Panc1 (cell line): ENCODE results near the gene SCN10A. TPM values are rescaled to one million over a fixed set of nuclear protein-coding genes. Genes with fewer than 3 reads are reported as not detected.

Experiments
- ATAC-seq: fragments of 200-7000 bp; cut with Tn5 transposase; 2 replicates; pipeline ENCODE4 v1.9.1; 2020; ENCODE audit warnings: mild to moderate bottlenecking, moderate library complexity
- BruUV-seq: library from RNA; stranded (reverse); fragments of 400-500 nt; replicated peaks from 2 replicates; lab custom pipeline; 2021; lab: Mats Ljungman, UMichigan
- CTCF ChIA-PET: fragments of 300-600 bp; sonication (Branson Sonifier 250); formaldehyde crosslinking; loops from one replicate; lab custom pipeline; 2022; ENCODE audit warnings: antibody characterized with exemption; lab: Charles Lee
- POLR2A ChIA-PET: fragments of 300-600 bp; sonication (Branson Sonifier 250); formaldehyde crosslinking; loops from one replicate; lab custom pipeline; 2022; ENCODE audit warnings: antibody characterized with exemption; lab: Charles Lee
- DNase-seq: peaks from one replicate; pipeline ENCODE4 v3.0.0-alpha.2; 2010; ENCODE audit warnings: low read depth, low spot score
- H3K27ac ChIP-seq: 2 replicates; pipeline ENCODE4 v1.5.1; 2011; ENCODE audit warnings: mild to moderate bottlenecking, low read length, inconsistent platforms
- H3K27me3 ChIP-seq: fragments of 200-500 bp; sonication (Bioruptor generic); 2 replicates; pipeline ENCODE4 v1.6.0; 2014; ENCODE audit warnings: low read length, inconsistent platforms; ENCODE audit not compliant: control insufficient read depth, insufficient read depth
- H3K36me3 ChIP-seq: fragments of 200-500 bp; sonication (Bioruptor generic); 2 replicates; pipeline ENCODE4 v1.5.1; 2014; ENCODE audit warnings: inconsistent platforms, mild to moderate bottlenecking, low read length, moderate library complexity; ENCODE audit not compliant: control insufficient read depth, insufficient read depth
- H3K4me1 ChIP-seq: 2 replicates; pipeline ENCODE4 v1.5.1; 2011; ENCODE audit warnings: inconsistent platforms, mild to moderate bottlenecking, low read length, moderate library complexity; ENCODE audit not compliant: control insufficient read depth, insufficient read depth
- H3K4me3 ChIP-seq, 2 experiments: 2 replicates each; pipeline ENCODE4 v1.5.1; 2011 to 2012; ENCODE audit warnings: low read depth in 2 of 2, low read length in 2 of 2, mild to moderate bottlenecking in 2 of 2, inconsistent platforms in 1 of 2, moderate library complexity in 1 of 2
- H3K9me3 ChIP-seq: fragments of 200-500 bp; sonication (Bioruptor generic); 2 replicates; pipeline ENCODE4 v1.5.1; 2014; ENCODE audit warnings: low read depth, mild to moderate bottlenecking, inconsistent platforms, low read length, moderate library complexity; ENCODE audit not compliant: control insufficient read depth, insufficient read depth
- CTCF ChIP-seq: fragments of 450-650 bp; IDR thresholded peaks from 2 replicates; pipeline ENCODE4 v1.5.1; 2017; ENCODE audit warnings: mild to moderate bottlenecking
- POLR2AphosphoS5 ChIP-seq: IDR thresholded peaks from 2 replicates; pipeline ENCODE4 v1.6.1; 2012; ENCODE audit warnings: mild to moderate bottlenecking, low read depth, low read length, moderate library complexity
- REST ChIP-seq, 2 experiments: IDR thresholded peaks; 2 replicates each; pipeline ENCODE4 v1.6.1; 2011 to 2012; ENCODE audit warnings: low read depth in 2 of 2, control low read depth in 1 of 2, low read length in 1 of 2, mild to moderate bottlenecking in 1 of 2, moderate library complexity in 1 of 2; ENCODE audit not compliant: insufficient read depth in 1 of 2
- SIN3A ChIP-seq: IDR thresholded peaks from 2 replicates; pipeline ENCODE4 v1.6.1; 2012; ENCODE audit warnings: low read depth, mild to moderate bottlenecking, low read length, moderate library complexity, borderline replicate concordance; ENCODE audit not compliant: insufficient read depth
- TCF7L2 ChIP-seq: IDR thresholded peaks from 2 replicates; pipeline ENCODE4 v1.6.1; 2011; ENCODE audit warnings: mild to moderate bottlenecking, low read depth, low read length, inconsistent platforms
- in situ Hi-C: cut with HindIII; loops from 2 replicates; pipeline ENCODE4 v1.10.0; 2016; ENCODE audit warnings: low sequenced_read_pairs, low pct_unique_long_range_greater_than_20kb
- intact Hi-C: fragments of 100-400 bp; cut with micrococcal nuclease; formaldehyde crosslinking; loops from one replicate; pipeline ENCODE4 v1.10.0; 2022; ENCODE audit not compliant: unreplicated experiment
- total RNA-seq: library from RNA; stranded (reverse); gene quantifications from one replicate; pipeline ENCODE4 v1.2.1, GENCODE V29; 2021; ENCODE audit not compliant: unreplicated experiment

SCN10A gene
- total RNA-seq, 1 experiment from 2014 or later, result not detected

- TF ChIP-seq POLR2AphosphoS5, result no peak
- TF ChIP-seq SIN3A, result no peak
- TF ChIP-seq TCF7L2, result no peak
- TF ChIP-seq REST (IDR thresholded peaks at IDR 0.05; ENCODE audit: insufficient read depth in 1 of 2, low read depth in 2 of 2, low read length in 1 of 2), result no peak
- TF ChIP-seq CTCF, result no peak
- Histone ChIP-seq H3K27ac (no peak overlapping the region), H3K4me1 (no peaks in the 10 kb centered on the region; the same call in 1 of the 2 replicates), H3K27me3 (no peaks in the 10 kb centered on the region), H3K4me3 (no peak overlapping the region), H3K9me3 (no peaks in the 10 kb centered on the region), H3K36me3 (no peaks in the 10 kb centered on the region)
- CTCF ChIA-PET, result no interaction called here
- BruUV-seq, result no TSS peak
- in situ Hi-C loops (no loop called here), intact Hi-C loops (no loop called here)
- no peak for DNase-seq
- no peak for ATAC-seq
- POLR2A ChIA-PET, result no interaction called here
Observed at GRCh38 chr3:38834717-38835116, 18.7 kb upstream of the SCN10A start.

- BruUV-seq, result no TSS peak
- intact Hi-C loops (no loop called here), in situ Hi-C loops (no loop called here)
- Histone ChIP-seq H3K9me3 (no peaks in the 10 kb centered on the region), H3K27me3 (no peaks in the 10 kb centered on the region), H3K4me1 (no peaks in the 10 kb centered on the region; the same call in 1 of the 2 replicates), H3K4me3 (no peak overlapping the region), H3K27ac (no peak overlapping the region), H3K36me3 (no peaks in the 10 kb centered on the region)
- POLR2A ChIA-PET, result no interaction called here
- DNase-seq (no peak), ATAC-seq (peak; percentile 74)
- CTCF ChIA-PET, result no interaction called here
- no peak for TF ChIP-seq TCF7L2
- TF ChIP-seq POLR2AphosphoS5, result no peak
- no peak for TF ChIP-seq REST (IDR thresholded peaks at IDR 0.05; ENCODE audit: insufficient read depth in 1 of 2, low read depth in 2 of 2, low read length in 1 of 2)
- no peak for TF ChIP-seq SIN3A
Observed at GRCh38 chr3:38834110-38834509, 18.1 kb upstream of the SCN10A start.
